GM18498 (cell line): Measurements from ENCODE around the gene PRKCB.

Experiments
- ATAC-seq: cut with Tn5 transposase; IDR thresholded peaks from one replicate; pipeline ENCODE4 v1.9.1; 2021; ENCODE audit warnings: mild to moderate bottlenecking, moderate library complexity; ENCODE audit not compliant: unreplicated experiment

The PRKCB gene

GRCh38 chr16:23863511-23864422, 28.0 kb downstream of the PRKCB start:
- peak; percentile 87 for ATAC-seq

GRCh38 chr16:23865853-23866252, 30.1 kb downstream of the PRKCB start:
- no peak for ATAC-seq

- no peak for ATAC-seq
These were observed 30.8 kb downstream of the PRKCB start for GRCh38 chr16:23866621-23867020.

- ATAC-seq: no peak
These were observed 31.8 kb downstream of the PRKCB start for GRCh38 chr16:23867566-23867965.

- ATAC-seq: no peak
These were observed 32.4 kb downstream of the PRKCB start for GRCh38 chr16:23868136-23868535.

GRCh38 chr16:23869052-23869451, 33.3 kb downstream of the PRKCB start:
- ATAC-seq: no peak

GRCh38 chr16:23871924-23872323, 36.1 kb downstream of the PRKCB start:
- no peak for ATAC-seq

GRCh38 chr16:23874613-23875294, 39.0 kb downstream of the PRKCB start:
- ATAC-seq: no peak

GRCh38 chr16:23876256-23876896, 40.6 kb downstream of the PRKCB start:
- no peak for ATAC-seq

- no peak for ATAC-seq
These were observed 41.6 kb downstream of the PRKCB start for GRCh38 chr16:23877107-23878070.

GRCh38 chr16:23879735-23880373, 44.1 kb downstream of the PRKCB start:
- no peak for ATAC-seq

- ATAC-seq: no peak
These were observed 53.4 kb downstream of the PRKCB start for GRCh38 chr16:23889189-23889588.

- no peak for ATAC-seq
These were observed 58.2 kb downstream of the PRKCB start for GRCh38 chr16:23893986-23894385.

GRCh38 chr16:23895052-23895451, 59.3 kb downstream of the PRKCB start:
- no peak for ATAC-seq

- ATAC-seq: no peak
These were observed 61.3 kb downstream of the PRKCB start for GRCh38 chr16:23896832-23897821.

GRCh38 chr16:23898682-23899430, 63.1 kb downstream of the PRKCB start:
- no peak for ATAC-seq

GRCh38 chr16:23899869-23900268, 64.1 kb downstream of the PRKCB start:
- ATAC-seq: no peak
